HuH-7.5 (cell line): ENCODE data around the gene KRTAP2-1.
"Not testable (repeated sequence)": the region's sequence is repeated elsewhere in the genome, so short reads cannot be mapped to it uniquely, and the experiment has no call there.

Experiments
- DNase-seq: peaks from one replicate; pipeline ENCODE4 v3.0.0; 2011; ENCODE audit warnings: low spot score

The KRTAP2-1 gene, protein sequence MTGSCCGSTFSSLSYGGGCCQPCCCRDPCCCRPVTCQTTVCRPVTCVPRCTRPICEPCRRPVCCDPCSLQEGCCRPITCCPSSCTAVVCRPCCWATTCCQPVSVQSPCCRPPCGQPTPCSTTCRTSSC

DNA sequence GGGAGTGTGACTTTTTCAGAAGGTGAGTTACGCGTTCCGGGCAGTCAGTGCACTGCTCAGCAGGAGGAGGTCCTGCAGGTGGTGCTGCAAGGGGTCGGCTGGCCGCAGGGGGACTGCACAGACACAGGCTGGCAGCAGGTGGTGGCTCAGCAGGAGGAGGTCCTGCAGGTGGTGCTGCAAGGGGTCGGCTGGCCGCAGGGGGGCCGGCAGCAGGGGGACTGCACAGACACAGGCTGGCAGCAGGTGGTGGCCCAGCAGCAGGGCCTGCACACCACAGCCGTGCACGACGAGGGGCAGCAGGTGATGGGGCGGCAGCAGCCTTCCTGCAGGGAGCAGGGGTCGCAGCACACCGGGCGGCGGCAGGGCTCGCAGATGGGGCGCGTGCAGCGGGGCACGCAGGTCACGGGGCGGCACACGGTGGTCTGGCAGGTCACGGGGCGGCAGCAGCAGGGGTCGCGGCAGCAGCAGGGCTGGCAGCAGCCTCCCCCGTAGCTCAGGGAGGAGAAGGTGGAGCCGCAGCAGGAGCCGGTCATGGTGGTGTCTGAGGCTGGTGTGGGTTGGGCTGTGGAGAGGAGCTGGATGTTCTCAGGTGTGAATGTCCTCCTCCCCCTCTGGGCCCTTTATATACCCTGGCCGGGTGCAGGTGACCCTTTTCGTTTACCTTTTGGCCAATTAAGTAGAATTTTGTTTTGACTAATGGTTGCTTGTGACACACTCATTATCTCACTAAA is at the start of gene KRTAP2-1:
TSS of gene KRTAP2-1 (minus strand) at position 582 of the 731 bp plus-strand sequence. CDS start at position 533, 49 bp downstream.
- DNase-seq, result not testable (repeated sequence)

DNA sequence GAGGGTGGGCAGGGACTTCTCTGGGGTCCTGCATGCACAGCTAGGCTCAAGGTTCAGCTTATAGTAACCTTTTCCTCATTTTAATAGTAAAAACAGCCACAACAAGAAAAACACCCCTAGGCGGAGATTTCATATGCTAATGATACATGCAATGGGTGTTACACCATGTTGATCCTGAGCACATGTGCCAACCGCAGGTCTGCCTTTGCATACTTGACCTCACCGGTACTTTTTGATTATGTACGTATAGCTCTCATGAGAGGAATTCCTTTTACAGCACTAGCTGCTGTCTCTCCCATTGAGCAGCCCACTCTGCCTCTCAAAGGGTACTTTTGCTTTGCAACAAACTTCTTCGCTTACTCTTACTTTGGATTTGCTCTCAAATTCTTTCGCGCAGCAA is 48.9 kb upstream of the KRTAP2-1 start:
- DNase-seq, result no peak

DNA sequence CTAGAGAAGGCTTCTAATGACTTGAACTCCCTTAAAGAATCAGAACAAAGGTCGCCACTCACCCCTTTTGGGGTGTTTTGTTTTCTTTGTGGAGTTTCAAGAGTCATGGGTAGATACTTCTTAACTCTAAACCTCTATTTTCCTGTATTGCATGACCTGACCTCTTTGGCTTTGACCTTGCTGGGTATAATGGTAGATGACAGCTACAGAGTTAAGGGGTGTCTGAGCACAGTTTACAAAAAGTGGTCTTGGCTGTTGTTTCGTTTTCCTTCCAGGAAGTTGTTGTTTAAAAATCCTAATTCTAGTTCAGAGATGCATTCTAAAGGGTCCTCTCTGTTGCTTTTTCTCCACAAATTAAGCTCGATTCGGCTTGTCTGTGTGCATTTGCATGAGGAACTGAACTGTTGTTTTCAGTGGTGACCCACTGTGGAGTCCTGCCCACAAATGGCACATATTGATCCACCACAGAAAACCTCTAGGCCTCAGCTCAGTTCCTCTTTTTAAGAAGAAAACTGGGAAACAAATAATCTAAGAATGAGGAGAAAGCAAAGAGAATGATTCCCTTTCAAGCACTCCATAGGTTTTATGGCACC is 41.7 kb upstream of the KRTAP2-1 start:
- DNase-seq, result not testable (repeated sequence)

DNA sequence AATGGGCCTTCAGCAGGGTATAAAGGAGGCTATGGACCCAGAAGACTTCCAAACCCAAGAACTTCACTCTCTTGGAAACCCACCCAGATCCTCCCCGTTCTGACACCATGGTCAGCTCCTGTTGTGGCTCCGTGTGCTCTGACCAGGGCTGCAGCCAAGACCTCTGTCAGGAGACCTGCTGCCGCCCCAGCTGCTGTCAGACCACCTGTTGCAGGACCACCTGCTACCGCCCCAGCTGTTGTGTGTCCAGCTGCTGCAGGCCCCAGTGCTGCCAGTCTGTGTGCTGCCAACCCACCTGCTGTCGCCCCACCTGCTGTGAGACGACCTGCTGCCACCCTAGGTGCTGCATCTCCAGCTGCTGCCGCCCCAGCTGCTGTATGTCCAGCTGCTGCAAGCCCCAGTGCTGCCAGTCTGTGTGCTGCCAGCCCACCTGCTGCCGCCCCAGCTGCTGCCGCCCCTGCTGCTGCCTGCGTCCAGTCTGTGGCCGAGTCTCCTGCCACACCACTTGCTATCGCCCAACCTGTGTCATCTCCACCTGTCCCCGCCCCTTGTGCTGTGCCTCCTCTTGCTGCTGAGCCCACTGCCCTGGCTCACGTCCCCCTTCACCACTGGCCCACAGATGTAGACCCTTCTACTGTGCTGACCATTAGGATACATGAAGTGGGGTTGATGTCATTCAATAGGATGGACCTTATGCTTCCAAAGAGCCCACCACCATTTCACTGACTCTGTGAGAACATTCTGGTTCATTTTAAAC is 37.2 kb upstream of the KRTAP2-1 start, which contains the start of gene KRTAP4-7:
TSS of gene KRTAP4-7 (plus strand) at position 51 of the 757 bp plus-strand sequence. CDS start at position 108, 57 bp downstream.
- not testable (repeated sequence) for DNase-seq

DNA sequence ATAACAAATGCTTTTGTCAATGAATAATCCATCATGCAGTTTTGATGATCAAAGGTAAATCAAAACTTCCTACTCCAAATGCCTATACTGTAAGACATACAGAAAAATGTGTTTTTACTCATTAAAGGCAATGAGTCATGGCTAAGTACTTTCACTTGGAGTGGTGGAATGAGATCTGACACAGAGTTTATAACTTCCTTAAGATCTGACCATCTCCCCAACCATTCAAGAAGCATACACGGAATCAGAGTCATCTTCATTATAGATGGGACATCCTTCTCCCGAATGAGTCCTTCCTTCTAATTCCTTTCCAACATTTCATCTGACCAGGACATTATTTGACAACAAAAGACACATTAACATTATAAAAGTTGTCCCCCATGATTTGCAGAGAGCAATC is 36.3 kb upstream of the KRTAP2-1 start:
- not testable (repeated sequence) for DNase-seq

GRCh38 chr17:41082626-41083025 is 35.5 kb upstream of the KRTAP2-1 start:
- DNase-seq, result no peak

GRCh38 chr17:41076788-41077187 is 29.7 kb upstream of the KRTAP2-1 start:
- DNase-seq, result no peak

- DNase-seq, result no peak
These were observed 26.6 kb upstream of the KRTAP2-1 start for GRCh38 chr17:41073676-41074075.

DNA sequence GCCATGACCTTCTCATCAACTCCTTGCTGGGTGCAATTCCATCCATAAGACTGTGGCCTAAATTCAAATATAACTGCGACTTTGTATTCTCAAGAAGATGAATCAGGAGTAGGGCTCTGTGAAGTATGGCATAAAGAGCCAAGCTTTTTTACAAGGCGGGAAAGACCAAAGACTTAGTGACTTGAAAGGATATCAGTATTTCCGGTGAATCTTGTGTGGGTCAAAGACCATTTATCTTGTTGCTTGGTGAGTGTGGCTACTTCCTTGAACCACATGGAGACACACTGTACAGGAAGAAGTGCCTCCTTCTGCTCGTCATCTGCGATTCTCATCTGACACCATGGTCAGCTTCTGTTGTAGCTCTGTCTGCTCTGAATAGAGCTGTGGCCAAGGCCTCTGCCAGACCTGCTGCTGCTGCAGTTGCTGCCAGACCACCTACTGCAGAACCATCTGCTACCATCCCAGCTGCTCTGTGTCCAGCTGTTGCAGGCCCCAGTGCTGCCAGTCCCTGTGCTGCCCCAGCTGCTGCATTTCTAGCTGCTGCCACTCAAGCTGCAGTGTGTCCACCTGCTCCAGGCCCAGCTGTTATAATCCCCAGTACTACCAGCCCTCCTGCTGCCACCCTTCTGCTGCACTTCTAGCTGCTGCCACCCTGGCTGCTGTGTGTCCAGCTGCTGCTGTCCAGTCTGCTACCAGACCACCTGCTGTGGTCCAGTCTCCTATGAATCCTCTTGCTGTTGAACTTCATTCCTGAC is 24.7 kb upstream of the KRTAP2-1 start:
- DNase-seq, result no peak

GRCh38 chr17:41069031-41069430 is 21.9 kb upstream of the KRTAP2-1 start:
- DNase-seq, result no peak

DNA sequence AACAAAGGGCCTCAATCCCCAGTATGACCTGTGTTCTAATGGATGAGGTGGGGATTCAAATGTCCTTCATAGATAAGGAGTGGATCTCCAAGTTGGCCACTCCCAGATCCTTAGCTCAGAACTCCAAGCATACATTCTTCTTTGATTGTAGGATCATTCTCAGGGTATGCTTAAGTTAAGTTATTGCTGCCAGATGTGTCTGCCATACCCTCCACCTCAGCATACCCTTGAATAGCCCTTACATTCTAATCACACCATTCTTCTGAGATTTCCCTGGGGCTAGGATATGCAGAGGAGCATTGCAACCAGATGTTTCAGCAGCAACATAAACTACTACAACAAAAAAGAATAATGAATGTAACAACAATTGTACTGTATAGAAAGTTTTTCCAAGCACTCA is 20.2 kb upstream of the KRTAP2-1 start:
- no peak for DNase-seq

DNA sequence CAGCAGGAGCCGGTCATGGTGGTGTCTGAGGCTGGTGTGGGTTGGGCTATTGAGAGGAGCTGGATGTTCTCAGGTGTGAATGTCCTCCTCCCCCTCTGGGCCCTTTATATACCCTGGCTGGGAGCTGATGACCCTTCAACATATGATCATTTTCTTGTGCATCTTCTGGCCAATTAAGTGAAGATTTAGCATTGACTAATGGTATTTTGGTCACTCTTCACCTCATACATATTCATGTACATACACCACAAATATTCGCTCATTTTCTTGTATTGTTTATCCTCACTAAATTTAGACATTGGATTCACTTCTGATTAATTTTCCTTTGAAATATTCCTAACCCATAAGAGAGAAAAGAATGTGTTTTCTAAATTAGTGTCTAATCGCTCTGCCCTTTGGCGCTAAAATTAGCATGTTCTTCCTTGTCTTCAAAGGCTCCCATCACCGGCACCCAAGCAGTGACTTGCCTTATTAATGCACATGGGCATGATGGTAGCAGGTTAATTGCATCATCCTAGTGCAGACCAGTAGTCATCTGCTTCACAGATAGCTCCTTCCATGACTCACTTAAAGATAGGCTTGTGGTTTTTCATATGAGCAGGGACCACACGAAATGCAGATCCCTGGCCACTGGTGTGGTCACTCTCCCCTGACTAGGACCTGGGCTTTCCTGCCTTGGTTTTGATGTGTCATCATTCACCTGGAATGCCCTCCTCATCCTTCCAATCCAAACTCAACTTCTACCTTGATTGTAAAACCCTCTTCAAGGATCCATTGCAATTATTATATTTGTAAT is 18.9 kb upstream of the KRTAP2-1 start, which contains the start of gene KRTAP2-4:
TSS of gene KRTAP2-4 (minus strand) at position 51 of the 796 bp plus-strand sequence. CDS start at position 17, 34 bp downstream.
- no peak for DNase-seq

GRCh38 chr17:41065016-41065689 is 18.0 kb upstream of the KRTAP2-1 start:
- DNase-seq, result not testable (repeated sequence)

GRCh38 chr17:41064301-41064700 is 17.2 kb upstream of the KRTAP2-1 start:
- no peak for DNase-seq

- DNase-seq, result no peak
These were observed 16.3 kb upstream of the KRTAP2-1 start for GRCh38 chr17:41063449-41063848.

GRCh38 chr17:41061964-41062363 is 14.8 kb upstream of the KRTAP2-1 start:
- no peak for DNase-seq

DNA sequence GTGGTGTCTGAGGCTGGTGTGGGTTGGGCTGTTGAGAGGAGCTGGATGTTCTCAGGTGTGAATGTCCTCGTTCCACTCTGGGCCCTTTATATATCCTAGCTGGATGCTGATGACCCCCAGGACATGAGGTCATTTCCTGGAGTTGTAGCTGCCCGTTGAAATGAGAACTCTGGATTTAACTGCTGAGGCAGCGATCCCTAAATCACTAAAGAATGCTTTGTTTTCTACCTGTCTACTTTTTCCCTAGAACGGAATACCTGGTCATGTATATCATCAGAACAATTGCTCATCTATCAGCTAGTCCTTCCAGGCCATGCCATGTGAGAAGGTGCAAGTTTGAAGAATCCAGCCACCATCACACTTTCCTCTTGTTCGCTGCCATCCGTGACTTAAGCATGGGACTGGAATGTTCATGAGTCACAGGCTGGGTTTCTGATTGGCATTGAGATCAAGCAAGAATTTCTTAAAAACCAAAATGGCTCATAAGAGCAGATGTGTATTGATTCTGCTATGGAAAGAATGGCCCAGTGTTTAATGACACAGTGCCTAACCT is 13.0 kb upstream of the KRTAP2-1 start, which contains the start of gene KRTAP2-3:
TSS of gene KRTAP2-3 (minus strand) at position 63 of the 553 bp plus-strand sequence. CDS start 64 bp downstream, outside the sequence.
- DNase-seq, result no peak

DNA sequence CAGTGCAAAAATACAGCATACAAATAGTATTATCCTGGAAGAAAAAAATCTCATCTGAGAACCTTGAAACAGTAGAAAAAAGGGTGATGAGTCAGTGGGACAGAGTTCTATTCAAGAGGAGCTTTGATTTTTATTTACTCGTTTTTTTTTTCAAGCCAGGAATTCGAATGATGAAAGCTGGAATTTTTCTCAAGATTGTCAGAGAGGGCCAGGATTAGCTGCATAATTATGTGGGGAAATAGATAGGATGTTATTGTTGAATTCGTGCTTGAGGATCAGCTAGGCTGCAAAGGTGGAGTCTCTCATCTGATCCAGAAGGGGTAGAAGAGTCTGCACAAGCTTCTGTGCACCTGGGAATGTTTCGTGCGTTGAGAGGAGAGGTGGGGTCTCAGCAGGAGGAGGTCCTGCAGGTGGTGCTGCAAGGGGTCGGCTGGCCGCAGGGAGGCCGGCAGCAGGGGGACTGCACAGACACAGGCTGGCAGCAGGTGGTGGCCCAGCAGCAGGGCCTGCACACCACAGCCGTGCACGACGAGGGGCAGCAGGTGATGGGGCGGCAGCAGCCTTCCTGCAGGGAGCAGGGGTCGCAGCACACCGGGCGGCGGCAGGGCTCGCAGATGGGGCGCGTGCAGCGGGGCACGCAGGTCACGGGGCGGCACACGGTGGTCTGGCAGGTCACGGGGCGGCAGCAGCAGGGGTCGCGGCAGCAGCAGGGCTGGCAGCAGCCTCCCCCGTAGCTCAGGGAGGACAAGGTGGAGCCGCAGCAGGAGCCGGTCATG is 12.3 kb upstream of the KRTAP2-1 start:
- not testable (repeated sequence) for DNase-seq

DNA sequence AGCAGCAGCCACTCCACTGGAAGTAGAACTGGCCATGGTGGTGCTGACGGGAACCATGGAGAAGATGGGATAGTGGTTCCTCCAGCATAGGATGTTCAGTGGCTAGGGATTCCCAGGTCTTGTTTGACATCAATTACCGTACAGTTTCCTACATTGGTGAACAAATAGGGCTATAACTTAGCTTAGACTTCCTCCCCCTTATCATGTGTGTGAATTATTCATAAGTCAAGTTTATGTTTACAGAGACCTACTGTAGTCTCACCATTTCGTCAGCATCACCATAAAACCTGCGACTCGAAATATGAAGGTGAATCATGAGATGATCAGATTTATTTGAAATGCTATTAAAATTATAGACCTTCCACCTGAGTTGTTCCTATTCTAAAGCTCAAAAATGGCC is 11.6 kb upstream of the KRTAP2-1 start:
- no peak for DNase-seq
